ENCODE data around the gene MYO1B.

The MYO1B gene

DNA sequence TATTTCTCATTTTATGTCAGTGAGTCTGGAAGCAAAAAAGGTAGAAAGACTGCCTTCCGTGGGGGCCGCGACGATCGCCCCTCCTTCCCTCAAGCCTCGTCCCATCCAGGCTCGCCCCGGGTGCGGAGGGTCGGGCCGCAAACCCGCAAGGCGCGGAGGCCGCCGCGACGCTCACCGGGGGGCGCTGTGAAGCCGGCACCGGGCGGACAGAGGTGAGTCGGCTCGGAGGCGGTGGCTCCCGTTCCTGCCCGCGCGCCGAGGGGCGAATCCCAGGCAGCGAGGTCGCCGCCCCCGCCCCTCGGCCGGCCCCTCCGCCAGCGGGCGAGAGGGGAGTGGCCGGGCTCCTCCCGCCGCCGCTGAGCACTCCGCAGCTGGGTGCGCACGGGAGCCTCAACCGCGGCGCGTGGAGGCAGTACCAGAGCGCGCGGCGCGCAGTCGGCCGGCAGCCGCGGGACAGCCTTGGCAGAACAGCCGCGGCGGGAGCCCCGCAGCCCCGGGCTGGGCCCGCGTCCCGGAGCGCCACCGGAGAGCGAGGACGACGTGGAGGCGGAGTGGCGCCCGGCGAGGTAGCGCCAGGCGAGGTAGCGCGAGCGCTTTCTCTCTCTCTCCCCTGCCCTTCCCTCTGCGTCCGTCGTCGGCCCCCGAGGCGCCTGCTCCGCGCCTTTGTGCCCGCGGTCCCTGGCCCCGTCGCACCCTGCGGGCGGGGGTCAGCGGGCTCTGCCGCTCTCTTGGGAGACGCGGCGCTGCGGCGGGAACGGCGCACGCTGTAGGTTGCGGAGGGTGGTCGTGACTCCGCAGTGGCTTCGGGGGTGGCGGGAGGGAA, at the start of gene MYO1B:
TSS of gene MYO1B (plus strand) at position 359 of the 823 bp plus-strand sequence. CDS start 31,492 bp downstream, outside the sequence.
- TF ChIP-seq, protein P1, sequence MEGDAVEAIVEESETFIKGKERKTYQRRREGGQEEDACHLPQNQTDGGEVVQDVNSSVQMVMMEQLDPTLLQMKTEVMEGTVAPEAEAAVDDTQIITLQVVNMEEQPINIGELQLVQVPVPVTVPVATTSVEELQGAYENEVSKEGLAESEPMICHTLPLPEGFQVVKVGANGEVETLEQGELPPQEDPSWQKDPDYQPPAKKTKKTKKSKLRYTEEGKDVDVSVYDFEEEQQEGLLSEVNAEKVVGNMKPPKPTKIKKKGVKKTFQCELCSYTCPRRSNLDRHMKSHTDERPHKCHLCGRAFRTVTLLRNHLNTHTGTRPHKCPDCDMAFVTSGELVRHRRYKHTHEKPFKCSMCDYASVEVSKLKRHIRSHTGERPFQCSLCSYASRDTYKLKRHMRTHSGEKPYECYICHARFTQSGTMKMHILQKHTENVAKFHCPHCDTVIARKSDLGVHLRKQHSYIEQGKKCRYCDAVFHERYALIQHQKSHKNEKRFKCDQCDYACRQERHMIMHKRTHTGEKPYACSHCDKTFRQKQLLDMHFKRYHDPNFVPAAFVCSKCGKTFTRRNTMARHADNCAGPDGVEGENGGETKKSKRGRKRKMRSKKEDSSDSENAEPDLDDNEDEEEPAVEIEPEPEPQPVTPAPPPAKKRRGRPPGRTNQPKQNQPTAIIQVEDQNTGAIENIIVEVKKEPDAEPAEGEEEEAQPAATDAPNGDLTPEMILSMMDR (IDR thresholded peaks at IDR 0.05; ENCODE audit: extremely low read depth, missing control alignments), result no peak
- DNase-seq (ENCODE audit: low spot score), result peak; percentile 63

DNA sequence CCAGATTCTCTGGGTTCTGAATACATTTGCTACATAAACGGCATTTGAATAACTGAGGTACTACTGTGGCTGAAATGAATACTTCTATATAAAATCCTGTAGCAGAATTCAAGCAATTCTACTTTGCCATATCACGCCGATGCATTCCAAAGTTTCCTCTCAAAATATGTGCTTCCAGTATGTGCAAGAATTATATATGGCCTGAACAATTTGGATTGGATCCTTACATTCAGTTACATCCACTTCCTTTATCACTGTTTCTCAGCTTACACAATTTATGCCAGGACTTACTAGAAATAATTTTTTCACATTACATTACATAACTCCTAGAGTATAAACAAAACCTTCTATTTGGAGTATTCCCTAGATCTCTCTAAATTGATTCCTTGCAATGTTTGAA, 48.1 kb upstream of the MYO1B start:
- DNase-seq (ENCODE audit: low spot score), result no peak
- TF ChIP-seq, protein P1 (IDR thresholded peaks at IDR 0.05; ENCODE audit: extremely low read depth, missing control alignments), result no peak

DNA sequence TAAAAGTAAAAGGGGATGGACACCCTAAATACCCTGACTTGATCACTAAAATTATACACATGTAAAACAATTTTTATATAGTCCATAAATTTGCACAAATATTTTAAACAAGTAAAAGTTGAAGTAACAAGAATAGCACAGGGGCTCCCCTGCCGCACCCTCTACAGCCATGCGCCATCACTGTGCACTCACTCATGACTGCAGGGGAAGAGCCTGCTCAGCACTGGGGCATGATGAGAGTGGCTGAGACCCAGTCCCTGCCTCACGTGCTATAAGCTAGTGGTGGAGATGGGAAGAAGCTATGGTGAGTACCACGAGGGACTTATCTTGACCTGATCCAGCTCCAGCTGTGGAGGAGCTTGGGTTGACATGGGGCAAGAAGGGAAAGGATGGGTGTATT, 46.9 kb upstream of the MYO1B start:
- TF ChIP-seq, protein P1 (IDR thresholded peaks at IDR 0.05; ENCODE audit: extremely low read depth, missing control alignments), result no peak
- DNase-seq (ENCODE audit: low spot score), result no peak

DNA sequence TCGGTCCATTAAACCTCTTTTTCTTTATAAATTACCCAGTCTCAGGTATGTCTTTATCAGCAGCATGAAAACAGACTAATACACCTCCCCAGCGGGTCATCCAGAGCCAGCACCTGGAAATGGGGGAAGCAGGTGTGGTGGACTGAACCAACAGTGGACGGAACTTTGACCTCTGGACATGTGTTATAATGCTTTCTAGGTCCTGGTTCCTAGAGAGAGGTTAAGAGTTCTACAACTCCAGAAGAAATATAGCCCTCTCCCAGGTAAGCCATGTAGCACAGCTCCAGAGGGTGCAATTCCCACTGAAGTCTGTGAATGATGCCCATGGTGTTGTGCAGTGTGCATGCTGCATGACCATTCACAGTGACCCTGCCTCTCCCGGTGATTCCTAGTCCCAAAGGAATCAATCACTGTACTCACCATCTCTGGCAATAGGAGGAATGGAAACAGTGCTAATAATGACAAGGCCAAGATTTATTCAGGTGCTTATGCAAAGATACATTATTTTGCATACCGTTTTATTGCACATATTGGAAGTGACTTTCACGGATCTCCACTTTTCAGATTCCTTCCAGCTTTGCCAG, 45.2 kb upstream of the MYO1B start:
- DNase-seq (ENCODE audit: low spot score), result no peak
- TF ChIP-seq, protein P1 (IDR thresholded peaks at IDR 0.05; ENCODE audit: extremely low read depth, missing control alignments), result no peak

DNA sequence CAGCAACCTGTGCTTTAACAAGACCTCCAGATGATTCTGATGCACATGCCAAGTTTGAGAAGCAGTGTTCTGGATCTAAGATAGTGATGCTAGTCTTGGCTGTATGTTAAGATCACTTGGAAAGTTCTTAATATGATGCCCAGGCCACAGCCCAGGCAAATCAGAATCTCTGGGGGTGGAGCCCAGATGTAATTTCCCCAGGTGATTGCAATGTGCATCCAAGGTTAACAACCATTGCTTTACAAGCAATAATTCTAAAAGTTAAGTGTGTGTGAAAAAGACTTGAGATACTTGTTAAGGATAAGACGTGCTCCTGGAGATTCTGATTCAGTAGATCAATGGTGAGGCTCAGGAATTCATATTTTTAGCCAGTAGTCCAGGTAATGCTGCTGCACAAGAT, 44.3 kb upstream of the MYO1B start:
- TF ChIP-seq, protein P1 (IDR thresholded peaks at IDR 0.05; ENCODE audit: extremely low read depth, missing control alignments), result no peak
- no peak for DNase-seq (ENCODE audit: low spot score)

DNA sequence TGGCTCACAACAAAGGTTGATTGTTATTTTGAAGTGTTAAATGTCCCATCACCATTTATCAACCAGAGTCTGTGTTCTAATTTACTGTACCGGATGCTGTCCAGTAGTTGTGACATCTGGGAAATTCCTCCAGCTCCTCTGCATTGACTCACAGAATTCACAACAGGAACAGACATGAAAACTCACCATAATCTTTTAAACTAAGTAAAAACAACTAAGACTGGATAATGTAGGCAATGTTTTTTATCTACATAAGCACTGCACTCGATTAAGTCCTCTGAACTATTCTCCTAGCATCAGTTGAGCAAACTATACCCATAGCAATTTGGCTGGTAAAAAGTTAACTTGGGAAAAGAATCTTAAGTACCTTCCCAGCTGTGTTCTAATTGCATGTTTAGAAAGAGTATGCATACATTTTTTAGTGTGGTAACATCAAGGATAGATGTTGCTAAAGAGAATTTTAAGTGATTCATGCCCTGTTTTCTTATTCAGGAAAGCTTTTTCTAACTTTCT, 42.9 kb upstream of the MYO1B start:
- DNase-seq (ENCODE audit: low spot score), result no peak
- TF ChIP-seq, protein P1 (IDR thresholded peaks at IDR 0.05; ENCODE audit: extremely low read depth, missing control alignments), result no peak

DNA sequence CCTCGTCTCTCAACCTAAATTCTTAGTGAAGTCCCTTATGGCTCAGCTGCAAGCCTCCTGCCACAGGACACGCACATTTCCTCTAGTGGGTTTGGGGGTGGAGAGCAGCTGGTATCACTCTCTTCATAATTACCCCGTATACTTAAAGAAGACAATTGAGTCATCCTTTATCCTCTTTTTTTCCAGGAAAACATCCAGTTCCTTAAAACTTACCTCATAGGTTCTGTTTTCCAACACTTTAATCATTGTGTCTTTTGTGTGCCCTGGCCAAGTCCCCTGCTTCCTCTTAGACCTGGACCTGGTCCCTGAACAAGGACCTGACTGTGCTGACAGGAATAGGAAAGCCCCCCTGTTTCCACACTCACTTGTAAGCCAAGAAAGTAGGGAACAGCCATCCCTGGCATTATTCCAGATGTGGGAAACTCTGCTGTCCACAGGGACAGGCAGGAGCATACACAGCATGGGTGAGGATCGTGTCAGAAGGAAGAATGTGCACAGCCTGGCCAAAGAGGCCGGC, 42.3 kb upstream of the MYO1B start:
- TF ChIP-seq, protein P1 (IDR thresholded peaks at IDR 0.05; ENCODE audit: extremely low read depth, missing control alignments), result no peak
- DNase-seq (ENCODE audit: low spot score), result no peak
